Stomach (tissue), 9 donors: ENCODE results near the gene RPUSD3. TPM values are rescaled to one million over a fixed set of nuclear protein-coding genes. Genes with fewer than 3 reads are reported as not detected.

Experiments
- DNase-seq, 2 donors: peaks; one replicate each; pipeline versions ENCODE4 v3.0.0 to v3.0.0-alpha.2; 2013 to 2019
- H3K27ac ChIP-seq, 5 donors: fragments of 200-600 bp in 4 of 5; sonication (generic) in 4 of 5; one replicate each; pipeline ENCODE4 v1.5.1; 2013 to 2019; ENCODE audit warnings: mild to moderate bottlenecking in 1 of 5, moderate library complexity in 1 of 5
- H3K27me3 ChIP-seq, 3 donors: fragments of 200-600 bp; sonication (generic); one replicate each; pipeline ENCODE4 v1.5.1; 2017 to 2019; ENCODE audit warnings: mixed run types in 1 of 3
- H3K36me3 ChIP-seq, 4 donors: fragments of 200-600 bp; sonication (generic); 1 replicate in 3 of 4; 2 replicates in 1 of 4; pipeline ENCODE4 v1.5.1; 2016 to 2019
- H3K4me1 ChIP-seq, 4 donors: fragments of 200-600 bp; sonication (generic); one replicate each; pipeline ENCODE4 v1.5.1; 2016 to 2019
- H3K4me3 ChIP-seq, 4 donors: fragments of 200-600 bp; sonication (generic) in 3 of 4; one replicate each; pipeline ENCODE4 v1.5.1; 2016 to 2019; ENCODE audit warnings: mild to moderate bottlenecking in 1 of 4
- H3K9me3 ChIP-seq, 4 donors: fragments of 200-600 bp; sonication (generic); one replicate each; pipeline ENCODE4 v1.5.1; 2016 to 2019
- CTCF ChIP-seq, 7 experiments: fragments of 450-650 bp in 4 of 7; fragments of 200-600 bp in 3 of 7; sonication (generic) in 3 of 7; IDR thresholded peaks; one replicate each; pipeline ENCODE4 v1.5.1; 2016 to 2019; ENCODE audit warnings: antibody characterized with exemption in 7 of 7, control low read depth in 2 of 7, mild to moderate bottlenecking in 1 of 7
- EP300 ChIP-seq: sonication (generic); formaldehyde crosslinking; IDR thresholded peaks from one replicate; pipeline ENCODE4 v1.6.1; 2017; ENCODE audit warnings: antibody characterized with exemption
- POLR2A ChIP-seq, 4 donors: fragments of 450-650 bp; IDR thresholded peaks; one replicate each; pipeline ENCODE4 v1.6.1; 2016; ENCODE audit warnings: antibody characterized with exemption in 4 of 4, control low read depth in 2 of 4, mild to moderate bottlenecking in 1 of 4, moderate library complexity in 1 of 4
- POLR2AphosphoS5 ChIP-seq, 3 donors: sonication (generic); formaldehyde crosslinking; IDR thresholded peaks; one replicate each; pipeline ENCODE4 v1.6.1; 2016; ENCODE audit warnings: antibody characterized with exemption in 3 of 3
- WGBS, 5 donors: extraction: QIAGEN DNeasy Blood & Tissue Kit in 3 of 5; methylation state at CpG; one replicate each; pipeline versions ENCODE4 v1.1.5 to v1.1.7; 2013 to 2018; 5-methylcytosine and 5-hydroxymethylcytosine counted together
- intact Hi-C: fragments of 100-400 bp; cut with DNase I; formaldehyde crosslinking; loops from one replicate; pipeline ENCODE4 v1.15.1; 2023; ENCODE audit warnings: low total_unique reads
- polyA plus RNA-seq, 3 donors: library from polyadenylated mRNA; stranded (reverse); fragments of 200-250 nt; gene quantifications; one replicate each; pipeline ENCODE4 v1.2.3, GENCODE V29; 2013
- total RNA-seq, 5 donors: library from RNA; depleted of rRNA; stranded (reverse); fragments of >200 nt; gene quantifications; one replicate each; pipeline versions ENCODE4 v1.1.0 to v1.2.3, GENCODE V29; 2014 to 2016
- donor health status: healthy with polysubstance abuse.
- donor health status: Bipolar disorder and iron deficiency.
- donor health status: healthy.

Gene RPUSD3
- total and polyA plus RNA-seq, 8 donors, result 6.4 to 62.9 (median 29.1) TPM

GRCh38 chr3:9820946-9821345 lies 22.9 kb downstream of the RPUSD3 start:
- Histone ChIP-seq H3K4me1 (peaks cover 0 to 4% (median 0%) of the 10 kb centered on the region in 4 donors), H3K4me3 (no peak overlapping the region), H3K27ac (no peak overlapping the region), H3K36me3 (peaks cover 0 to 40% (median 13%) of the 10 kb centered on the region in 4 donors), H3K9me3 (no peaks in the 10 kb centered on the region), H3K27me3 (no peaks in the 10 kb centered on the region)
- WGBS, 5 donors, result 53 to 80% (median 67%) methylated on average over 2 of the region's 2 CpGs
- peak in 1 of 2 donors; percentile 23 for DNase-seq
- TF ChIP-seq POLR2AphosphoS5 (IDR thresholded peaks at IDR 0.05) (no peak), CTCF (IDR thresholded peaks at IDR 0.05) (peak in 1 of 7 experiments; percentile 12), EP300 (no peak), POLR2A (IDR thresholded peaks at IDR 0.05) (no peak)
- intact Hi-C loops, result no loop called here

DNA sequence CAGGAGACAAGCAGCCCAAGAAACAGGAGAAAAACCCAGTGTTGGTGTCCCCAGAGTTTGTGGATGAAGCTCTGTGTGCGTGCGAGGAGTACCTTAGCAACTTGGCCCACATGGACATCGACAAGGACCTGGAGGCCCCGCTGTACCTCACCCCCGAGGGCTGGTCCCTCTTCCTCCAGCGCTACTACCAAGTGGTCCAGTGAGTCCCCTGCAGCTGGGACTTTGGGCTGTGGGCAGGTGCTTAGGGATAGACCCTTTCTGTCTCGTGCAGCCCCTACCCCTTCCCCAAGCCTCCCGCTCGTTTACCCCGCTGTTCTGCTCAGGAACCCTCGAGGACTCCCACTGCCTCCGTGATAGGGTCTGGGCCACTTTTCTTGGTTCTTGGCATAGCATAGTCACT lies 23.3 kb downstream of the RPUSD3 start:
- no peaks in the 10 kb centered on the region for H3K9me3 ChIP-seq
- no peak for DNase-seq
- no peak overlapping the region for H3K27ac ChIP-seq
- WGBS, 5 donors, result 87 to 95% (median 89%) methylated on average over 10 to 12 of the region's 12 CpGs
- TF ChIP-seq CTCF (IDR thresholded peaks at IDR 0.05), result no peak
- TF ChIP-seq EP300, result no peak
- TF ChIP-seq POLR2AphosphoS5 (IDR thresholded peaks at IDR 0.05), result no peak
- TF ChIP-seq POLR2A (IDR thresholded peaks at IDR 0.05), result no peak
- H3K27me3 ChIP-seq, result no peaks in the 10 kb centered on the region
- H3K36me3 ChIP-seq, result peaks cover 0 to 44% (median 17%) of the 10 kb centered on the region in 4 donors
- H3K4me1 ChIP-seq, result peaks cover 0 to 2% (median 0%) of the 10 kb centered on the region in 4 donors
- intact Hi-C loops, result no loop called here
- H3K4me3 ChIP-seq, result no peak overlapping the region

GRCh38 chr3:9818666-9819335 lies 25.0 kb downstream of the RPUSD3 start:
- no peak overlapping the region for H3K4me3 ChIP-seq
- 81 to 98% (median 92%) methylated on average over 6 to 7 of the region's 7 CpGs for WGBS, 5 donors
- TF ChIP-seq POLR2AphosphoS5 (IDR thresholded peaks at IDR 0.05), result no peak
- TF ChIP-seq POLR2A (IDR thresholded peaks at IDR 0.05), result no peak
- TF ChIP-seq CTCF (IDR thresholded peaks at IDR 0.05), result no peak
- no peak for TF ChIP-seq EP300
- DNase-seq, result no peak
- peaks cover 0 to 54% (median 25%) of the 10 kb centered on the region in 4 donors for H3K36me3 ChIP-seq
- intact Hi-C loops, result no loop called here
- no peaks in the 10 kb centered on the region for H3K9me3 ChIP-seq
- no peak overlapping the region for H3K27ac ChIP-seq
- no peaks in the 10 kb centered on the region for H3K27me3 ChIP-seq
- H3K4me1 ChIP-seq, result no peaks in the 10 kb centered on the region

DNA sequence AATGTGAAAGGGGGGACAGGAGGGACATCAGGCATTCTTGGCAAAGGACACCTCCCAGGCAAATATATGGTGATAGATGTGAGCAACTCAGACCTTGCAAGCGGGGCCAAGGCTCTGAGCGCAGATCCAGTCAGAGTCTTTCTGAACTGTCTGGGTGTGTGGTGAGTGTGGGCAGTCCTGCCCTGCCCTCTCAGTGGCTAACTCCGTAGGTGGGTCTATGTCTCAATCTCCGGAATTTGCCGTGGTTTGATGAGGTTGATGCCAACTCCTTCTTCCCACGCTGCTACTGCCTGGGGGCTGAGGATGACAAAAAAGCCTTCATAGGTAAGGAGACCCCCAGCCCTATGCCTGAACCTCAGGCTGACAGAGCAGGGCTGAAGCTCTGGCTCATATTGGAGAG lies 26.4 kb downstream of the RPUSD3 start:
- no peaks in the 10 kb centered on the region for H3K27me3 ChIP-seq
- 89 to 94% (median 91%) methylated on average over 2 to 6 of the region's 6 CpGs for WGBS, 5 donors
- DNase-seq, result no peak

More for the DNA sequence above, 26.4 kb downstream of the RPUSD3 start:
- Histone ChIP-seq H3K4me3 (no peak overlapping the region), H3K27ac (no peak overlapping the region), H3K4me1 (no peaks in the 10 kb centered on the region), H3K9me3 (no peaks in the 10 kb centered on the region), H3K36me3 (peaks cover 7 to 64% (median 37%) of the 10 kb centered on the region in 4 donors)
- TF ChIP-seq EP300, result no peak
- no peak for TF ChIP-seq POLR2A (IDR thresholded peaks at IDR 0.05)
- TF ChIP-seq CTCF (IDR thresholded peaks at IDR 0.05), result no peak
- no peak for TF ChIP-seq POLR2AphosphoS5 (IDR thresholded peaks at IDR 0.05)
- intact Hi-C loops, result no loop called here
